CMK (cell line): ENCODE measurements around the gene FTSJ1.

Source experiments
- DNase-seq: peaks from one replicate; pipeline ENCODE4 v3.0.0-alpha.2; 2010; ENCODE audit warnings: low read depth

FTSJ1 gene

DNA sequence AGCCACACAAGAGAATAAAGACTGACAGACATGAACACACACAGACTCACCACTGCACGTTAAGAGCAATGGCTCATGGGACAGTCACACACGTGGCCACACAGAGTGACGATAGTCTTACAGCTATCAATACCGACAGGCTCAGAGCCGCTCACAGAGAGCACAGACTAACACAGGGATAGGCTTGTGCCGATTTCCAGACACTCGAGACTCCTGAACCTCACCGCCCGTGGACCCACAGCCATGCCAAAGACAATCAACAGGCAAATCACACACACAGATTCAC is 5.2 kb upstream of the FTSJ1 start:
- DNase-seq = no peak

DNA sequence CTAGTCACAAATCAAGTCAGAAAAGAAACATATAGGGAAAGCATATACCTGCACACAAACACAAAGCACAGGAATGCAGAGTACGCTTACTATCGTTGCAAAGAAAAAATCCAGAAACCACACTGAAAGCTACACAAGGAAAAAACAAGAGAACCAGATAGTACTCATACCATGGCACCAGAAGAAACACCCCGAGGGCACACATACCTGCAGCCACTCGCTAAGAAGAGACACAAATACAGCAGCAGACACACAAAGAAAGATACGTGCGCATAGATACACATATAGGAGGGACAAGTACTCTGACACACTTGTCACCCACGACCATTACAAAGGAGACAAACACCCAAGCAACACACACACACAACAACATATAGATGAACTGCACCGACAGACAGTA is 4.5 kb upstream of the FTSJ1 start:
- no peak for DNase-seq

DNA sequence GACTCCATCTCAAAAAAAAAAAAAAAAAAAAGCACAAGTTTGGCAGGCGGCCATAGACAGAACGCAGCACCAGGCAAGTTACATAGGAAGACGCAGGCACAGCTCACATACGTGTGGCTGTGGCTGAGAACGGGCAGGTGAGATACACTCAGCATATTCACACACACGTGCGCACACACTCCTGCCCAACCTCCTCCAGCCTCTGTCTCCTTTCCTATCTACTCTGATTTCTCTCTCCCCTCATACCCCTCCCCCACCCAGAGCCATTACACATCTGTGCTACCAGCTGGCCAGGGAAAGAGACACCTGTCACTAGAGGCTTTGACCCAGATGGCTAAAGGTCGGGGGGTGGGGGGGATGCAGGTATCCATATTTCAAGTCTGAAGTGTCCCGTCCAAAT is 3.8 kb upstream of the FTSJ1 start:
- DNase-seq = no peak

DNA sequence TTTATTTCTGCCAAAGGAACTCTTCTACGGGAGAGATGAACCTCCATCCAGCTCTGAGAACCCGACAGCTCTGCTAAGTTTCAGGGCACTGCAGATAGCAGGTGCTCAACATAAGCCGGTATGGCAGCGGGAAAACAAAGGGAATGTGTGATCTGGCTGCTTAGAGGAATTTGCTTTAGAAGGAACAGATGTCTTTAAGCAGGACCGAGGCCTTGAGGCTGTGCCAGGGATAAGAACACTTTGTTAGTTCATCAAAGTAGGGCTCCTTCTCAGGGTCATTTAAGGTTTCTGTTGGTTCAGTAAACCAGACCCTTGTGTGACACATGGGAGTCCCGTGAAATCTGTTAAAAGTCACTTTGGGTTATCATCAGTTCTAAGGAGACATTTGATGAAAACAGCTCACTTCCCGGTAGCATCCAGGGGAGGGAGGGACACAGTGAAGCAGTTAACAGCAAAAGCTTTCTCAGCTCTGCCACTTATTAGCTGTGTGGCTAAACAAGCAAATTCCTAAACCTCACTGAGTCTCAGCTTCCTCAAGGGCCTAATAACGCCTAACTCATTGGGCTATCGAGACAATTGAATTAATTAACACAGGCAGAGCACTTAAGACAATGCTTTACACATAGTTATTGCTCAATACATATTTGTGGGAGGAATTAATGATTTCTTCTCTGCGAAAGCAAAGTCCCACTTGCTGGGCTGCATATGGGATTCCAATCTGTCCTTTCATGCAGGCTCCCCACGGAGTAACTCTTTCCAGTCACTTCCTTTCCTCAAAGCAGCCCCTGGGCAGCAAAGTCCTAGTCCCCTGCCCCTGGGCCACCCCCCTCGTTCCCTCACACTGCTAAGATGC is 2.9 kb upstream of the FTSJ1 start:
- DNase-seq = no peak

DNA sequence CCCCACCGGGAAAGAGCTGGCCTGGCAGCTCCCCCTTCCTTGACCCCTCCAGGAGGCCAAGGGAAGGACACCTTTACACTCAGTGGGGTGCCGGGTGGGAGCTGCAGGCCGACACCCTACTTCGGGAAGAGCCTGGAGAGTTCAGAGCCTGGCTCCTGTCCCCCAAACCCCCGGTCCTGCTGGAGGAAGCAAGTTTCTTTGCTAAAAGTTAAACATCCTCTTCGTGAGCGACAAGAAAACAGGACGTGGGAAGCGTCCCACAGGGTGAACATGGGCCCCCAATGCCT is 2.4 kb upstream of the FTSJ1 start:
- no peak for DNase-seq

DNA sequence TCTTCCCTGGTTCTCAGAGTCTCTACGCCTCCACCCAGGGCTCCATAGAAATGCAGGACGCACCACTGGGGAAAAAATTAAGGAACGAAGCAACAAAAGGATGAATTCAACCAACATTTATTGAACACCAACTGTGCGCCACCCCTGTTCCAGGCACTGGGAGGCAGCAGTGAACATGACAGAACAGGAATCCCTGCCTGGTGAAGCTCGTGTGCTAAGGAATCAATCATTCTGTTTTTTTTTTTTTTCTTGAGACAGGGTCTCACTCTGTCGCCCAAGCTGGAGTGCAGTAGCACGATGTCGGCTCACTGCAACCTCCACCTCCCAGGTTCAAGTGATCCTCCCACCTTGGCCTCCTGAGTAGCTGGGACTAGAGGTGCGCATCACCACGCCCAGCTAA is 1.9 kb upstream of the FTSJ1 start:
- no peak for DNase-seq

DNA sequence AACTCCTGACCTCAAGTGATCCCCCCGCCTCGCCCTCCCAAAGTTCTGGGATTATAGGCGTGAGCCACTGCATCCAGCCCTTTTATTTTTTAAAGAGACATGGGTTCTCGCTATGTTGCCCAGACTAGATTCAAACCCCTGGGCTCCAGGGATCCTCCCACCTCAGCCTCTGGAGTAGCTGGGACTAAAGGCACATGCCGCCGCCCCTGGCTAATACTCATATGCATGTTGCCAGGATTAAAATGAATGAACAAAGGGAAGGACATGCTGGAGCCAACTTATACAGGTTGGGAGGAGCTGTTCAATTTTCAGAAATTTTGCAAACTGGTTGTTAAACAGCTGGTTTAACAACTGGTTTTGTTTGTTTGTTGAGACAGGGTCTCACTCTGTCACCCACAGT is 1.4 kb upstream of the FTSJ1 start:
- DNase-seq = no peak

DNA sequence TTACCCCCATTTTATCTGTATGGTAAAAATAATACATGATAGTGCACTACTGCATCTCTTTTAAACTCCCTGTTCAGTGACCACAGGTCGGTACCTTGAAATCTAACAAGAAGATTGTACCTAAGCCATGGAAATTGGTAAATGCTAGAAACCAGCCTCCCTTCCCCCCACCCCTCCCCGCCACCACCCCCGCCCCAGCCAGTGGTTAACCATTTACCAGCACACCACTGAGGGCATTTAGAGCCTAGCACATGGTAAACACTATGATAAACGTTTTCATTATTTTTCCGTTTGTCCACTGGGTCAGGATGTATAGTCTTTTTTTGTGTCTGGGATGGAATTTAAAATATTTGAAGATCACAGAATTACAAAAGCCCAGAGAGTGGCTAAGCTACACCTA is 703 bp upstream of the FTSJ1 start:
- no peak for DNase-seq

DNA sequence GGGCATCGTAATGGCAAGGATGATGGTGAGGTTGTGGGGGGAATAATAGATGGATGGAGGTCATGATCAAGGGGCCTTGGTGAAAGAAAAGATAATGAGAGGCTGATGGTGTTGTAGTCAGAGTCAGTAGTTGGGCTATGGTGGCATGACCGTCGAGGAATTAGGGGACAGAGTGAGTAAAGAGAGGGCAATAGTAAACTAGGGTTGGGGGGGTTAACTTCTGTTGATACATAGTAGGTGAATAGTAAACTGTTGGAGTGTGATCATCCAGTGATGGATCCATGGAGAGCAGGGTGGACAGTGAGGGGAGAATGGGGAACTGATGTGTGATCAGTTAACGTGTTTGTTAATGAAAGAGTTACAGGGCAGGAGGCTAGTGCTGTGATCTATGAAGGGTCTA is 920 bp downstream of the FTSJ1 start:
- DNase-seq = no peak

DNA sequence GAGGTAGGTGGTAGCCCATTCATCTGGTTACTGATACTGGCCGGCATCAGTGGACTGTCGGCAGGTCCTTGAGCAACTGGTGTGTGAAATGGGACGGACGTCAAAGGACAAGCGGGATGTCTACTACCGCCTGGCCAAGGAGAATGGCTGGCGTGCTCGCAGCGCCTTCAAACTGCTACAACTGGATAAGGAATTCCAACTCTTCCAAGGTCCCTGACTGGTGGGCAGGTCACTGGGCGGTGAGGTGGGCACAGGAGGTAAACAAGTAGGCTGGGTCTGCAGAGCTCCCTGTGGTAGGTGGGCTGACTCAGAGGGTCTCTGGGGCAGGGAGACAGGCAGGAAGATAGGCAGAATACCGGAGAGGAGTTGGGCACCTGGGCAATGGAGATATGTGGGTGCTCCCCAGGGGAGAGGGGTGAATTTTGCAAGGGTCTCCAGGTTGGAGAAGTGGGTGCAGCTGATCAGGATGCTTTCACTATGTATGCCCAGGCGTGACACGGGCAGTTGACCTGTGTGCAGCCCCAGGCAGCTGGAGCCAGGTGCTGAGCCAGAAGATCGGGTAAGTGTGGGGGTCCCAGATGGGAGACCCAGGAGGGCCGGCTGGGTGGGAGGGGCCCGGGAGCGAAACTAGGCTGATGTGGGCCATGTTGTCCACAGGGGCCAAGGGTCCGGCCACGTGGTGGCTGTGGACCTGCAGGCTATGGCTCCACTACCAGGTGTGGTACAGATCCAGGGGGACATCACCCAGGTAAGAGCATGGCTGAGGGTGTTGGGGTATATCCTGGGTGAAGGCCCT is 2.2 kb downstream of the FTSJ1 start:
- no peak for DNase-seq

DNA sequence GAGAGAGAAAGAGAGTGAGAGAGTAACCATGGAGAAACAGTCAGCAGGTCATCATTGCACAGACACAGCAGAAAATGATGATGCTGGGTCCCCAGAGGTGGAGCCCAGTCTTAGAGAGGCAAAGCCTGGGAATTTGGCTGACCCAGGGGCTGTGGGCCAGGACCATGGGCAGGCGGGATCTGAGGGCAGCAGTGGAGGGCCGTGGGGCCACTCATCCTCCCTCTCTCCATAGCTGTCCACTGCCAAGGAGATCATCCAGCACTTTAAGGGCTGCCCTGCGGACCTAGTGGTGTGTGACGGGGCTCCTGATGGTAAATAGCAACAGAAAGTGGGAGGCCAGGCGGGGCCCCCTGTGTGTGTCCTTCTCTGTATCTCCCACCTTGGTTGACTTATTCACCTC is 2.8 kb downstream of the FTSJ1 start:
- DNase-seq = no peak

DNA sequence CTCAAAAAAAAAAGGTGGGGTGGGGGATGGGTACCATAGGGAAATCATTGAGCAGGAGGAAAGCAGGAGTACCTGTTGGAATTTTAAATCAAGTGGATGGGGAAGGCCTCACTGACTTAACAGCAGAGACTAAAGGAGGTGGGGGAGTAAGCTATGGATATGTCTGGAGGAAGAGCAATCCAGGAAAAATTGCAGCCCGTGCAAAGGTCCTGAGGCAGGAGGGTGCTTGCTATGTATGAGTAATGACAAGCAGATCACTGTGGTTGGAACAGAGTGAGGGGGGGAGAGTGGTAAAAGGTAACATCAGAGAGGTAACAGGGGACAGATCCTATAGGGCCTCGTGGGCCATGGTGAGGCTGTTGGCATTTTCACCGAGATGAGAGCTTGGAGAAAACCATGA is 4.1 kb downstream of the FTSJ1 start:
- DNase-seq = no peak

DNA sequence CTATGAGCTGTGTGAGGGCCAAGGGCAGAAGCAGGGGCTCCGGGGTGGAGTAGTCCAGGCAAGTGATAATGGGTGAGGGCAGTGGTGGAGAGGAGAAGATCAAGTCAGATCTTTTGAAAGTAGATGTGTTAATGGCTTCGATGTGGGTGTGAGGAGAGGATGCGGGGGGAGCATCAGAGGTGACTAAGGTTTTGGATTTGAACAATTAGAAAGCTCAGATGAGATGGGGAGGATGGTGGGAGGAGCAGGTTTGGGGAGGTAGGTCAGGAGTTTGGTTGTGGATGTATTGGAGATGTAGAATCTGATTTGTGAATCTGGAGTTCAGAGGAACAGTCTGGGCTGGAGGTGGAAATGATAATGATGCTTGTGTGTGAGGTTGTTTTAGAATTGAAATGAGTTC is 4.6 kb downstream of the FTSJ1 start:
- DNase-seq = no peak

DNA sequence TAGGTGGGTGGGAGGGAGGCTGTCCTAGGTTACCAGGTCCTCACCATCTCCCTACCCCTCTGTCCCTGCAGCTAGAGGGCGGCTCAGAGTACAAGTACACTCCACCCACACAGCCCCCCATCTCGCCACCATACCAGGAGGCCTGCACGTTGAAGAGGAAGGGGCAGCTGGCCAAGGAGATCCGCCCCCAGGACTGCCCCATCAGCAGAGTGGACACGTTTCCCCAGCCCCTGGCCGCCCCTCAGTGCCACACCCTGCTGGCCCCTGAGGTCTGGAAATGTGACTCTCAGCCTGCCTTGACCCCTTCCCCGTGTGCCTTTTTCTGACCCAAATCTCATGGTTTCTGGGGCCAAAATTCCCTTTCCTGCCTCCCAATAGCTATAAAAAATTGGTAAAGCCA is 6.5 kb downstream of the FTSJ1 start:
- no peak for DNase-seq

DNA sequence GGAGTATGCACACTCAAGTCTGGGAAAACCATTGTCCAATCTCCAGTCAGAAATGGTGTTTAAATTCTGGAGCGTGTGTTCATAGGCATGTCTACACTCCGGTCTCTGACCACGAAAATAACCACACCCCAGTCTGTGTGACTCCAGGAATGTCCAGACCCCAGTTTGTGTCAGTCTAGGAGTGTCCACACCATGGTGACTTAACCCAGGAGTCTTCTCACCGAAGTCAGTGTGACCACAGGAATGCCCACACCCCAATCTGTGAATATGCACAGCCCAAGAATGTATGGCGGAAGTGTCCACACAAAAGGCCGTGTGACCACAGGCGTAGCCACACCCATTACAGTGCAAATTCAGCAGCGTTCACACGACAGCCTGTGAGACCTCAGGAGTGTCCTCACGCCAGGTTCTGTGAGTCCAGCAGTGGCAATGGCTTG is 11.4 kb downstream of the FTSJ1 start:
- DNase-seq = peak; percentile 76

DNA sequence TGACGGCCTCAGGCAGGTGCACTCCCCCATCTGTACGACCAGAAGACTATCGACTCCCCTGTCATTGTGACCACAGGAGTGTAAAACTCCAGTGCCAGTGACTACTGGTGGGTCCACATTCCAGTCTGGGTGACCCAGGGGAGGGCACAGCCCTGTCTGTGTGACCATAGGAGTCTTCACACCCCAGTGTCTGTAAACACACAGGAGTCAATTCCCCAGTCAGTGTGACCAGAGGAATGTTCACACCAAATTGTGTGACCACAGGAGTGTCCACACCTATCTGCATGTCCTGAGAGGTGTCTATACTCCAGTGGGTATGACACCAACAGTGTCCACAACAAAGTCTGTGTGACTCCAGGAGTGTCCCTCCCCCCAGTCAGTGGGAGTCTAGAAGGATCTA is 12.0 kb downstream of the FTSJ1 start:
- DNase-seq = no peak

DNA sequence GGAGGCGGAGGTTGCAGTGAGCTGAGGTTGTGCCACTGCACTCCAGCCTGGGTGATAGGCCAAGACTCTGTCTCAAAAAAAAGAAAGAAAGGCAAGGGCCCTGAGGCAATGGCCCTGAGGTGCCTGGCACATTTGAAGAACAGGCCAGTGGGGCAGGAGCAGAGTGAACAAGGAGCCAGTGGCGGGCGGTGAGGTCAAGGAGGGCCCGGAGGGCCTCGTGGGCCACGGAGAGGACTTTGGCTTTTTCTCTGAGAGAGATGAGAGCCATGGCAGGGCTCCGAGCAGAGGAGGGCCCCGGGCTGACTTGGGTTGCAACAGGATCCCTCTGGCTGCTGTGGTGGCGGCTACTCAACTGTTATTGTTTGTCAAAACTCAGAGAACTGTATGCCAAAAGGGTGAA is 13.3 kb downstream of the FTSJ1 start:
- no peak for DNase-seq

DNA sequence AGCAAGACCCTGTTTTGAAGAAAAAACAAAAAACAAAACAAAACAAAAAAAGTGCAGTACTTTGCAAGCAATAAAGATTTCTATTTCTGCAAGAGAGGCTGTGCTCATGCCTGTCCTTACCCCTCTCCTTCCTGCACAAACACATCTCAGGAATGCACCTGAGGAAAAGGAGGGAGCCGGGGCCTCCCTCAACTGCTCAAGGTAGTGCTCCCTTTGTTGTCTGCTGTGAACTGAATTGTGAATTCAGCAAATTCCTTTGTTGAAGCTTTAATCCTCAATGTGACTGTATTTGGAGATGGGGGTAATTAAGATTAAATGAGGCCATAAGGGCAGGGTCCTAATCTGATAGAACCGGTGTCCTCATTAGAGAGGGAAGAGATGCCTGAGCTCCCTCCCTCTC is 13.9 kb downstream of the FTSJ1 start:
- no peak for DNase-seq

DNA sequence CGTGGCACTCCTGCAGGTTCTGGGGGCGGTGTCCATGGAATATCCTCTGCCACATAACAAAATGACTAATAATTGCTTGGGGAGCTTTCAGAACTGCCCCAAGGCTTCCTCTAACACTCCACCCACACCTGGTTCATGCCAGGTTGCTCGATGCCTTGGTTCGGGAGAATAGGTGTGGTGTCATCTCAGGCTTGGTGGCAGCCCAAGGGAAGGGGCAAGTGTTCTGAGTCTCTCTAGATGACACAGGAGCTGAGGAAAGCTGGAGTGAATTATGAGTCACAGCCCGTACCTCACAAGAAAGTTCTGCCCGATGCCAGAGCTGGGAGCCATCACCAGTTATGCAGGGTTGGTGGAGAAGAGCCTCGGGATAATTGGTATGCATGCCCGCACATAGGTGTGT is 14.7 kb downstream of the FTSJ1 start:
- no peak for DNase-seq

DNA sequence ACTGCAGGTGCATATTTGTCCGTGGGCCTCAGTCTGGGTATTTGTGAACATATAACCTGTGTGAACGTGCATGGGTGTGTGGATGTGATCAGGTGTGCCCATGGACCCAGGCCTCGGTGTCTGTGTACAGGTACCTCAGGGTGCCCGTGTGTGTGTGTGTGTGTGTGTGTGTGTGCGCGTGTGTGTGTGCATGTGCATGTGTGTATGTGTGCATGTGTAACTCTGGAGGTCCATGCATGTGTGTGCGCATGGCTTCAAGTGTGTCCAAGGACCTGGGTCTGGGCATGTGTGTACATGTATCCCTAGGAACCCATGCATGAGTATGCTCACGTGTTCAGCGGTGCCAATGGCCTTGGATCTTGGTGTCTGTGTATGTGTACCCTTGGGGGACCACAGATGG is 15.8 kb downstream of the FTSJ1 start:
- DNase-seq = no peak

DNA sequence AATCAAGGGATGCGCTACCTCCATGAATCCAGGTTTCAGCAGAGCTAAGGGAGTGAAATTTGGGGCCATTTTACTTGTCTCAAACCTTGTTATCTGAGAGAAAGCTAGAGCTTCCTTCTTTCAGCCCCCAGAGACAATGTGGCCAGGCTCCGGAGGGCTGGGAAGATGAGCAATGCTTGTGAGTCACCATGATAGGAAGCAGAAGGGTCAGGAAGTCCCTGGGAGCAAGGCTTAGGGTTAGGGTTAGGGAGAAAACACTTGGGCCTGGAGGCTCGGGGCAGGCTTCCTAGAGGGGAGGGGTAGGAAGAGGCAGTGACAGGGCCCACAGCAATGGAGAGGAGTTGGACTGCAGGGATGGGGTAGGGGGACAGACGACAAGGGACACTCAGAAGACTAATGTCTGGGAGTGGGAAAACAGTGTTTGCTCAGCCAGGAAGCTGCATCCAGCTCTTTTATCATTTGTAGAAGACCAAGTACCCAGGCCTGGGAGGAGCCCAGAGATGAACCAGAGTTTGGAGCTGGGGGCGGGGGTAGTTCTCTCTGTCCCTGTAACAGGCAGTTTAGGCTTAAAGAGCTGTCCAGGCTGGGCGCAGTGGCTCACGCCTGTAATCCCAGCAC is 16.4 kb downstream of the FTSJ1 start:
- DNase-seq = no peak

DNA sequence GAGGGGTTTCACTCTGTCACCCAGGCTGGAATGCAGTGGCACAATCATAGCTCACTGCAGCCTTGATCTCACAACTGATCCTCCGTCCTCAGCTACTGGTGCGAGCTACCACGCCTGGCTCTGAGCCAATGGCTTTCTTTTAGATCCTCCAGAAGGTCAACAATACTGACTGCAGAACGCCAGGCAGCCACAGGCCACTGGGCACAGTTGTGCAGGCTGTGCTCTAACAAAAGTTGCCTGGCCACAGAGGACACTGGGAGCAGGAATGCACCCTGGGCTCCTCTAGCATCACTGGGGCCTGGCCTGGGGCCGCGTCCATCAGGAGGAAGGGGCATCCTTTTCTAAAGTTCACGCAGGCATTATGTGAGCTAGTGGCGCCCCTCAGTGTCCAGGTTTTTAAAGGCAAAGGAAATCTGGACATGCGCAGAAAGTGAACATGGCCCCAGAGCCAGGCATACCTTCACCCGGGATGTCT is 17.9 kb downstream of the FTSJ1 start:
- DNase-seq = no peak

DNA sequence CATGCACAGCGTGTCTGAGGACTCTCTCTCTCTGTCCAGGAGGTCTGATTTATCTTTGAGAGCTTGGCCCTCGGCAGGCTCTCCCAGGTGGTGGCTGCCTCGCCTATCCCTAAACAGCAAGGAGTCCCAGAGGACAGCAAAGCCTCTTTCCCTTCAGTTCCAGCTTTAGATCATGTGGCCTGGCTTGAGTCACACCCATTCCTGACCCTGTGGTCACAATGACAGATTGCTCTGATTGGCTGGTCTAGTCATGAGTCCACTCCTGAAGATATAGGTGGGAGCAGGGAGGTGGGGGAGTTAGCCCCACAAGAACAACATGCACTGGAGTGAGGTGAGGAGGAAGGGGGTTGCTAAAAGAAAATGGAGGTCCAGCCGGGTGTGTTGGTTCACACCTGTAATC is 20.7 kb downstream of the FTSJ1 start:
- DNase-seq = no peak

DNA sequence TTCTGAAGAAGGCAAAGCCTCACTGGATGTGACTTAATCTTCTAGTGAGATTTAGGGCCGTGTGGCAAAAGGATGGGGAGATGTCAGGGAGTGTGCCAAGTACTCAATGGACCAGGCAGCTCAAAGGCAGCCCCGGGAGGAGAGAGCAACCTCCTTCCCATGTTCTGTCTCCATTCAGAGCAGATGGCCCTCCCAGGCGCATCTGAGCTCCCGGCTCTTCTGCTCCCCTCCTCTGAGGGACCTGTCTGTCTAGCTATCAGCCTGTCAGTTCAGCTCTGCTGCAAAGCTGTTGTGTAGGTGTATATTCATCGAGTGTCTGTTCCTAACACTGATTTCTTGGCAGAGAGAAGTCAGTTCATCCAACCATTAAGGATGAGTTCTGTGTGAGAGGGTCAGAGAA is 21.9 kb downstream of the FTSJ1 start:
- DNase-seq = no peak
